Mesothelial cell of epicardium (in vitro differentiated cells): ENCODE results near the gene TMEM87A. TPM values are rescaled to one million over a fixed set of nuclear protein-coding genes. Genes with fewer than 3 reads are reported as not detected.

Experiments
- DNase-seq, 2 experiments: peaks; one replicate each; pipeline ENCODE4 v3.0.0; 2021; ENCODE audit warnings: low spot score in 2 of 2; ENCODE audit not compliant: unreplicated experiment in 2 of 2
- H3K27ac Mint-ChIP-seq: 2 replicates; pipeline ENCODE4 v1.8.0; 2021; ENCODE audit warnings: mixed read lengths
- H3K27me3 Mint-ChIP-seq: 2 replicates; pipeline ENCODE4 v1.8.0; 2021; ENCODE audit warnings: low read depth, mixed read lengths
- H3K36me3 Mint-ChIP-seq: 2 replicates; pipeline ENCODE4 v1.8.0; 2021; ENCODE audit warnings: mixed read lengths
- H3K4me1 Mint-ChIP-seq: 2 replicates; pipeline ENCODE4 v1.8.0; 2021; ENCODE audit warnings: mixed read lengths
- H3K4me3 Mint-ChIP-seq: 2 replicates; pipeline ENCODE4 v1.8.0; 2021; ENCODE audit warnings: mild to moderate bottlenecking, moderate library complexity, mixed read lengths
- H3K9me3 Mint-ChIP-seq: 2 replicates; pipeline ENCODE4 v1.8.0; 2021; ENCODE audit warnings: mixed read lengths
- CTCF ChIP-seq: fragments of 200-600 bp; sonication (generic); IDR thresholded peaks from one replicate; pipeline ENCODE4 v1.5.0; 2021; ENCODE audit warnings: antibody characterized with exemption; ENCODE audit not compliant: unreplicated experiment
- microRNA-seq: library from miRNA; unstranded; fragments of <30 nt; microRNA quantifications from one replicate; pipeline ENCODE4 v1.2.0, GENCODE V29; 2021; ENCODE audit warnings: inconsistent platforms, mixed read lengths
- total RNA-seq: library from RNA; stranded (reverse); gene quantifications from 3 replicates; pipeline ENCODE4 v1.2.1, GENCODE V29; 2021

Gene TMEM87A
- total RNA-seq, 1 donor from 2014 or later: 56.1 TPM

GRCh38 chr15:42166225-42166940 lies 106.8 kb downstream of the TMEM87A start:
- peaks cover 6% of the 10 kb centered on the region for H3K4me1 Mint-ChIP-seq
- DNase-seq: no peak
- no peaks in the 10 kb centered on the region for H3K9me3 Mint-ChIP-seq
- H3K27me3 Mint-ChIP-seq: no peaks in the 10 kb centered on the region
- no peak for TF ChIP-seq CTCF
- no peak overlapping the region for H3K27ac Mint-ChIP-seq
- no peak overlapping the region for H3K4me3 Mint-ChIP-seq
- peaks cover 57% of the 10 kb centered on the region for H3K36me3 Mint-ChIP-seq

GRCh38 chr15:42165106-42165505 lies 108.1 kb downstream of the TMEM87A start:
- Mint-ChIP-seq H3K36me3 (peaks cover 53% of the 10 kb centered on the region), H3K27me3 (no peaks in the 10 kb centered on the region), H3K4me3 (no peak overlapping the region), H3K9me3 (no peaks in the 10 kb centered on the region), H3K4me1 (peaks cover 6% of the 10 kb centered on the region), H3K27ac (no peak overlapping the region)
- no peak for DNase-seq
- TF ChIP-seq CTCF: no peak

GRCh38 chr15:42163947-42164550 lies 109.2 kb downstream of the TMEM87A start:
- Mint-ChIP-seq H3K27ac (peak overlapping the region; percentile 56), H3K27me3 (no peaks in the 10 kb centered on the region), H3K36me3 (peaks cover 48% of the 10 kb centered on the region), H3K4me1 (peaks cover 6% of the 10 kb centered on the region), H3K9me3 (no peaks in the 10 kb centered on the region), H3K4me3 (no peak overlapping the region)
- TF ChIP-seq CTCF: no peak
- peak in 1 of 2 experiments; percentile 13 for DNase-seq

- H3K9me3 Mint-ChIP-seq: no peaks in the 10 kb centered on the region
- no peak for TF ChIP-seq CTCF
- H3K27ac Mint-ChIP-seq: no peak overlapping the region
- H3K36me3 Mint-ChIP-seq: peaks cover 52% of the 10 kb centered on the region
- peaks cover 6% of the 10 kb centered on the region for H3K4me1 Mint-ChIP-seq
- peak in 1 of 2 experiments; percentile 17 for DNase-seq
- no peak overlapping the region for H3K4me3 Mint-ChIP-seq
- H3K27me3 Mint-ChIP-seq: no peaks in the 10 kb centered on the region
Observed at GRCh38 chr15:42163291-42163690, 109.9 kb downstream of the TMEM87A start.

Small RNA genes lying within 50 kb of the gene (microRNA-seq; reads per million reads assigned to microRNA genes)
- gene MIR627: 34.0 reads per million, percentile 53 among the genes with 10 or more reads in this experiment

Other genes with a start within 250 kb of the TMEM87A start
- gene PLA2G4D, start 178.9 kb downstream of the TMEM87A start, total RNA-seq: not detected in 3 replicates
- 0.91 to 1.5 TPM (median 1.5 TPM) in 3 replicates for gene PLA2G4F, start 116.8 kb downstream of the TMEM87A start, total RNA-seq
- 86.2 to 91.2 TPM (median 90.2 TPM) in 3 replicates for gene VPS39, start 65.1 kb downstream of the TMEM87A start, total RNA-seq
- 39.7 to 42.7 TPM (median 42.0 TPM) in 3 replicates for gene GANC, start 232 bp downstream of the TMEM87A start, total RNA-seq
- gene CAPN3, start 86.1 kb upstream of the TMEM87A start, total RNA-seq: 12.2 to 13.7 TPM (median 12.8 TPM) in 3 replicates
- gene ZNF106, start 217.7 kb upstream of the TMEM87A start, total RNA-seq: 50.2 to 52.9 TPM (median 51.0 TPM) in 3 replicates
- 57.1 to 58.4 TPM (median 57.9 TPM) in 3 replicates for gene SNAP23, start 222.2 kb upstream of the TMEM87A start, total RNA-seq